Panc1 (cell line): Measurements from ENCODE around the gene RBMX2. TPM values are rescaled to one million over a fixed set of nuclear protein-coding genes. Genes with fewer than 3 reads are reported as not detected.
"Not testable (repeated sequence)": the region's sequence is repeated elsewhere in the genome, so short reads cannot be mapped to it uniquely, and the experiment has no call there.

Source experiments
- ATAC-seq: fragments of 200-7000 bp; cut with Tn5 transposase; 2 replicates; pipeline ENCODE4 v1.9.1; 2020; ENCODE audit warnings: mild to moderate bottlenecking, moderate library complexity
- BruUV-seq: library from RNA; stranded (reverse); fragments of 400-500 nt; replicated peaks from 2 replicates; lab custom pipeline; 2021; lab: Mats Ljungman, UMichigan
- CTCF ChIA-PET: fragments of 300-600 bp; sonication (Branson Sonifier 250); formaldehyde crosslinking; loops from one replicate; lab custom pipeline; 2022; ENCODE audit warnings: antibody characterized with exemption; lab: Charles Lee
- POLR2A ChIA-PET: fragments of 300-600 bp; sonication (Branson Sonifier 250); formaldehyde crosslinking; loops from one replicate; lab custom pipeline; 2022; ENCODE audit warnings: antibody characterized with exemption; lab: Charles Lee
- DNase-seq: peaks from one replicate; pipeline ENCODE4 v3.0.0-alpha.2; 2010; ENCODE audit warnings: low read depth, low spot score
- H3K27ac ChIP-seq: 2 replicates; pipeline ENCODE4 v1.5.1; 2011; ENCODE audit warnings: mild to moderate bottlenecking, low read length, inconsistent platforms
- H3K27me3 ChIP-seq: fragments of 200-500 bp; sonication (Bioruptor generic); 2 replicates; pipeline ENCODE4 v1.6.0; 2014; ENCODE audit warnings: low read length, inconsistent platforms; ENCODE audit not compliant: control insufficient read depth, insufficient read depth
- H3K36me3 ChIP-seq: fragments of 200-500 bp; sonication (Bioruptor generic); 2 replicates; pipeline ENCODE4 v1.5.1; 2014; ENCODE audit warnings: inconsistent platforms, mild to moderate bottlenecking, low read length, moderate library complexity; ENCODE audit not compliant: control insufficient read depth, insufficient read depth
- H3K4me1 ChIP-seq: 2 replicates; pipeline ENCODE4 v1.5.1; 2011; ENCODE audit warnings: inconsistent platforms, mild to moderate bottlenecking, low read length, moderate library complexity; ENCODE audit not compliant: control insufficient read depth, insufficient read depth
- H3K4me3 ChIP-seq, 2 experiments: 2 replicates each; pipeline ENCODE4 v1.5.1; 2011 to 2012; ENCODE audit warnings: low read depth in 2 of 2, low read length in 2 of 2, mild to moderate bottlenecking in 2 of 2, inconsistent platforms in 1 of 2, moderate library complexity in 1 of 2
- H3K9me3 ChIP-seq: fragments of 200-500 bp; sonication (Bioruptor generic); 2 replicates; pipeline ENCODE4 v1.5.1; 2014; ENCODE audit warnings: low read depth, mild to moderate bottlenecking, inconsistent platforms, low read length, moderate library complexity; ENCODE audit not compliant: control insufficient read depth, insufficient read depth
- POLR2AphosphoS5 ChIP-seq: IDR thresholded peaks from 2 replicates; pipeline ENCODE4 v1.6.1; 2012; ENCODE audit warnings: mild to moderate bottlenecking, low read depth, low read length, moderate library complexity
- SIN3A ChIP-seq: IDR thresholded peaks from 2 replicates; pipeline ENCODE4 v1.6.1; 2012; ENCODE audit warnings: low read depth, mild to moderate bottlenecking, low read length, moderate library complexity, borderline replicate concordance; ENCODE audit not compliant: insufficient read depth
- TCF7L2 ChIP-seq: IDR thresholded peaks from 2 replicates; pipeline ENCODE4 v1.6.1; 2011; ENCODE audit warnings: mild to moderate bottlenecking, low read depth, low read length, inconsistent platforms
- in situ Hi-C: cut with HindIII; loops from 2 replicates; pipeline ENCODE4 v1.10.0; 2016; ENCODE audit warnings: low sequenced_read_pairs, low pct_unique_long_range_greater_than_20kb
- intact Hi-C: fragments of 100-400 bp; cut with micrococcal nuclease; formaldehyde crosslinking; loops from one replicate; pipeline ENCODE4 v1.10.0; 2022; ENCODE audit not compliant: unreplicated experiment
- total RNA-seq: library from RNA; stranded (reverse); gene quantifications from one replicate; pipeline ENCODE4 v1.2.1, GENCODE V29; 2021; ENCODE audit not compliant: unreplicated experiment
- TF ChIP-seq, protein P1 (sequence below): fragments of 450-650 bp; IDR thresholded peaks from 2 replicates; pipeline ENCODE4 v1.5.1; 2017; ENCODE audit warnings: mild to moderate bottlenecking
- TF ChIP-seq, protein P2 (sequence below), 2 experiments: IDR thresholded peaks; 2 replicates each; pipeline ENCODE4 v1.6.1; 2011 to 2012; ENCODE audit warnings: low read depth in 2 of 2, control low read depth in 1 of 2, low read length in 1 of 2, mild to moderate bottlenecking in 1 of 2, moderate library complexity in 1 of 2; ENCODE audit not compliant: insufficient read depth in 1 of 2

The RBMX2 gene
- total RNA-seq, 1 experiment from 2014 or later = 40.4 TPM

DNA sequence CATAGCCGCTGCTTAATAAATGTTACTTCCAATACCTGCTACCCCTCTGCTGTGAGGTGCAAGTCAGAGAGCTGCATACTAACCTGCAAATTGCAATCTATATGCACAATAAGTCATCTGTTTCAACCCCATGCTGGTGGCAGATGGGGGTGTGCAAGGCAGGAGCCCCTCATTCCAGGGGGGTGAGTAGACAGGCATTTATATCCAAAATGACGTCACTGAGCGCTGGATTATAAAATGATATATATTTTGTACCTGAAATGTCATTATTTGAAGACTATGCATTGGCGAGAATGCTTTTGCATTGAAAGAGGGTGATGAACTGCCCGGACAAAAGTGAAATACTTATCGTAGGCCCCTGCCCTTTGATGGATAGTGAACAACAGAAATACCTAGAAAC lies 24.7 kb downstream of the RBMX2 start:
- H3K9me3 ChIP-seq = no peaks in the 10 kb centered on the region
- ChIA-PET CTCF (no interaction called here), POLR2A (no interaction called here)
- ATAC-seq (no peak), DNase-seq (no peak)
- H3K4me3 ChIP-seq = no peak overlapping the region
- in situ Hi-C loops = no loop called here
- no peaks in the 10 kb centered on the region for H3K36me3 ChIP-seq
- H3K27ac ChIP-seq = no peak overlapping the region
- peaks cover 3% of the 10 kb centered on the region; the same call in 1 of the 2 replicates for H3K27me3 ChIP-seq
- TF ChIP-seq, protein P1, sequence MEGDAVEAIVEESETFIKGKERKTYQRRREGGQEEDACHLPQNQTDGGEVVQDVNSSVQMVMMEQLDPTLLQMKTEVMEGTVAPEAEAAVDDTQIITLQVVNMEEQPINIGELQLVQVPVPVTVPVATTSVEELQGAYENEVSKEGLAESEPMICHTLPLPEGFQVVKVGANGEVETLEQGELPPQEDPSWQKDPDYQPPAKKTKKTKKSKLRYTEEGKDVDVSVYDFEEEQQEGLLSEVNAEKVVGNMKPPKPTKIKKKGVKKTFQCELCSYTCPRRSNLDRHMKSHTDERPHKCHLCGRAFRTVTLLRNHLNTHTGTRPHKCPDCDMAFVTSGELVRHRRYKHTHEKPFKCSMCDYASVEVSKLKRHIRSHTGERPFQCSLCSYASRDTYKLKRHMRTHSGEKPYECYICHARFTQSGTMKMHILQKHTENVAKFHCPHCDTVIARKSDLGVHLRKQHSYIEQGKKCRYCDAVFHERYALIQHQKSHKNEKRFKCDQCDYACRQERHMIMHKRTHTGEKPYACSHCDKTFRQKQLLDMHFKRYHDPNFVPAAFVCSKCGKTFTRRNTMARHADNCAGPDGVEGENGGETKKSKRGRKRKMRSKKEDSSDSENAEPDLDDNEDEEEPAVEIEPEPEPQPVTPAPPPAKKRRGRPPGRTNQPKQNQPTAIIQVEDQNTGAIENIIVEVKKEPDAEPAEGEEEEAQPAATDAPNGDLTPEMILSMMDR = no peak
- TF ChIP-seq, protein P2, sequence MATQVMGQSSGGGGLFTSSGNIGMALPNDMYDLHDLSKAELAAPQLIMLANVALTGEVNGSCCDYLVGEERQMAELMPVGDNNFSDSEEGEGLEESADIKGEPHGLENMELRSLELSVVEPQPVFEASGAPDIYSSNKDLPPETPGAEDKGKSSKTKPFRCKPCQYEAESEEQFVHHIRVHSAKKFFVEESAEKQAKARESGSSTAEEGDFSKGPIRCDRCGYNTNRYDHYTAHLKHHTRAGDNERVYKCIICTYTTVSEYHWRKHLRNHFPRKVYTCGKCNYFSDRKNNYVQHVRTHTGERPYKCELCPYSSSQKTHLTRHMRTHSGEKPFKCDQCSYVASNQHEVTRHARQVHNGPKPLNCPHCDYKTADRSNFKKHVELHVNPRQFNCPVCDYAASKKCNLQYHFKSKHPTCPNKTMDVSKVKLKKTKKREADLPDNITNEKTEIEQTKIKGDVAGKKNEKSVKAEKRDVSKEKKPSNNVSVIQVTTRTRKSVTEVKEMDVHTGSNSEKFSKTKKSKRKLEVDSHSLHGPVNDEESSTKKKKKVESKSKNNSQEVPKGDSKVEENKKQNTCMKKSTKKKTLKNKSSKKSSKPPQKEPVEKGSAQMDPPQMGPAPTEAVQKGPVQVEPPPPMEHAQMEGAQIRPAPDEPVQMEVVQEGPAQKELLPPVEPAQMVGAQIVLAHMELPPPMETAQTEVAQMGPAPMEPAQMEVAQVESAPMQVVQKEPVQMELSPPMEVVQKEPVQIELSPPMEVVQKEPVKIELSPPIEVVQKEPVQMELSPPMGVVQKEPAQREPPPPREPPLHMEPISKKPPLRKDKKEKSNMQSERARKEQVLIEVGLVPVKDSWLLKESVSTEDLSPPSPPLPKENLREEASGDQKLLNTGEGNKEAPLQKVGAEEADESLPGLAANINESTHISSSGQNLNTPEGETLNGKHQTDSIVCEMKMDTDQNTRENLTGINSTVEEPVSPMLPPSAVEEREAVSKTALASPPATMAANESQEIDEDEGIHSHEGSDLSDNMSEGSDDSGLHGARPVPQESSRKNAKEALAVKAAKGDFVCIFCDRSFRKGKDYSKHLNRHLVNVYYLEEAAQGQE (IDR thresholded peaks at IDR 0.05; ENCODE audit: insufficient read depth in 1 of 2, low read depth in 2 of 2, low read length in 1 of 2) = no peak
- TF ChIP-seq SIN3A (no peak), POLR2AphosphoS5 (no peak), TCF7L2 (no peak)
- intact Hi-C loops = no loop called here
- BruUV-seq = no TSS peak
- no peaks in the 10 kb centered on the region for H3K4me1 ChIP-seq

DNA sequence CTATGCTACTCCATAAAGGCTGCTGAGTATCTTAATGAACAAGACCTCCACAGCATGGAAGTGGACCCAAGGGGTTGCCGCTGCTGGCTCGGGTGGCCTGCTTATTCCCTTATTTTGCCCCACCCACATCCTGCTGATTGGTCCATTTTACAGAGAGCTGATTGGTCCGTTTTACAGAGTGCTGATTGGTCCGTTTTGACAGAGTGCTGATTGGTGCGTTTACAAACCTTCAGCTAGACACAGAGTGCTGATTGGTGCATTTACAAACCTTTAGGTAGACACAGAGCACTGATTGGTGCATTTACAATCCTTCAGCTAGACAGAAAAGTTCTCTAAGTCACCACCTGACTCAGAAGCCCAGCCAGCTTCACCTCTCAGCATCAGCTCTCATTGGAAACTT lies 27.4 kb downstream of the RBMX2 start:
- in situ Hi-C loops, H3K4me1 ChIP-seq, DNase-seq, CTCF ChIA-PET, H3K4me3 ChIP-seq, H3K36me3 ChIP-seq, intact Hi-C loops, POLR2A ChIA-PET, H3K27me3 ChIP-seq, H3K27ac ChIP-seq, H3K9me3 ChIP-seq, BruUV-seq, ATAC-seq: not testable (repeated sequence)

DNA sequence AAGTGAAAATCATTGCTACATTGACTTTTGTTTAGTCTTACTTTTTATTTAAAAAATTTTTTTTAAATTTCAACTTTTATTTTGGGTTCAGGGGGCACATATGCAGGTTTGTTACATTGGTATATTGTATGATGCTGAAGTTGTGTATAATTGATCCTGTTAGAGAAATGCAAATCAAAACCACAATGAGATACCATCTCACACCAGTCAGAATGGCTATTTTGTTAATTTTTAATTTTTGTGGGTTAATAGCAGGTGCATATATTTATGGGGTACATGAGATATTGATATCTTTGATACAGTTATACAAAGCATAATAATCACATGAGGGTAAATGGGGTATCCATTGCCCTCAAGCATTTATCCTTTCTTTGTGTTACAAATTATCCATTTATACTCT lies 34.1 kb downstream of the RBMX2 start:
- no peak for DNase-seq
- TF ChIP-seq TCF7L2 (no peak), POLR2AphosphoS5 (no peak)
- in situ Hi-C loops = no loop called here
- Histone ChIP-seq H3K27ac (no peak overlapping the region), H3K4me3 (no peak overlapping the region), H3K9me3 (no peaks in the 10 kb centered on the region), H3K27me3 (no peaks in the 10 kb centered on the region), H3K36me3 (no peaks in the 10 kb centered on the region), H3K4me1 (no peaks in the 10 kb centered on the region)
- ATAC-seq = no peak
- ChIA-PET POLR2A (no interaction called here), CTCF (no interaction called here)
- intact Hi-C loops = no loop called here
- no TSS peak for BruUV-seq

DNA sequence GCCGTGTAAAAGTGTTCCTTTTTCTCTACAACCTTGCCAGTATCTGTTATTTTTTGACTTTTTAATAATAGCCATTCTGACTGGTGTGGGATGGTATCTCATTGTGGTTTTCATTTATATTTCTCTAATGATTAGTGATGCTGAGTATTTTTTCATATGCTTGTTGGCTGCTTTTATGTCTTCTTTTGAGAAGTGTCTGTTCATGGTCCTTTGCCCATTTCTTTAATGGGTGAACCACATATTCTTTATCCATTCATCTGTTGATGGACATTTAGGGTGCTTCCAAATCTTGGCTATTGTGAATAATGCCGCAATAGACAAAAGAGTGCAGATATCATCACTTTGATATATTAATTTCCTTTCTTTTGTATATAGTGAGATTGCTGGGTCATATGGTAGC lies 36.2 kb downstream of the RBMX2 start:
- H3K36me3 ChIP-seq, BruUV-seq, H3K9me3 ChIP-seq, intact Hi-C loops, H3K4me1 ChIP-seq, H3K27me3 ChIP-seq, POLR2A ChIA-PET, ATAC-seq, CTCF ChIA-PET, H3K4me3 ChIP-seq, H3K27ac ChIP-seq, DNase-seq, in situ Hi-C loops: not testable (repeated sequence)
